ENCODE data around the gene BMP2K.
"Not testable (repeated sequence)": the region's sequence is repeated elsewhere in the genome, so short reads cannot be mapped to it uniquely, and the experiment has no call there.

The BMP2K gene

GRCh38 chr4:78765432-78766006 lies 10.6 kb upstream of the BMP2K start:
- no peak for DNase-seq

GRCh38 chr4:78766026-78766425 lies 10.1 kb upstream of the BMP2K start:
- DNase-seq, result no peak

DNA sequence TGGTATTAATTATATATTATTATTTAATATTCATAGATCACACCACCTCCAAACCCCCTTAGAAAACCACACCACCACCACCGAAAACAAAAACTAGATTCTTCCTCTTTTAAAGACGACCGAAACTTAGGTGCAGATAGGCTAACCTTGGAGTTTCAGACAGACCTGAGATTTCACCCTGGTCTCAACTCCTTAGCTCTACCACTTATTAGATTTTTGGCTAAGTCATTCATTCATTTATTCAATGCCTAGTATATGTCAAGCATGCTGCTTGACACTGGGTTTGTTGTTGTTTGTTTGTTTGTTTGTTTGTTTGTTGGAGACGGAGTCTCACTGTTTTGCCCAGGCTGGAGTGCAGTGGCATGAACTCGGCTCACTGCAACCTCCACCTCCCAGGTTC lies 9.5 kb upstream of the BMP2K start:
- no peak for DNase-seq

GRCh38 chr4:78767350-78767749 lies 8.8 kb upstream of the BMP2K start:
- DNase-seq, result no peak

- DNase-seq, result no peak
These were observed 7.5 kb upstream of the BMP2K start for GRCh38 chr4:78768452-78769180.

- DNase-seq, result no peak
These were observed 6.0 kb upstream of the BMP2K start for GRCh38 chr4:78770091-78770642.

- no peak for DNase-seq
These were observed 3.5 kb upstream of the BMP2K start for GRCh38 chr4:78772526-78773091.

DNA sequence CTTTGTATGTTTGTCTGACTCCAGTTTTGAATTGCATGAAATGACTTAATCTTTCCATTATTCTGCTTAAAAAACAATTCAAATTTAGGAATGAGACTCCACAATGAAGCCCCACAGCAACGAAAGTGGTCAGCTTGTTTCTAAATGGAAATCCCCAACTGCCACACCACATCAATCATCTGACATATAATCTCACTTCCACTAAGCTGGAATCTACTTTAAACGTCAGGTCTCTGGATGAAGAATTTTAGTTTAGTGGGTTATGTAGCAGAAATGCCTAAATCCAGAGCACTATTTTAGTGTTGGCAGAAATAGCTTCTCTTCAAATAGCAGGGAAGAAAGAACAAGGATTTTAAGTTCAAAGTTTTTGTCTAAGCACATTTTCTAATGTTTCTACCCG lies 1.7 kb upstream of the BMP2K start:
- no peak for DNase-seq

DNA sequence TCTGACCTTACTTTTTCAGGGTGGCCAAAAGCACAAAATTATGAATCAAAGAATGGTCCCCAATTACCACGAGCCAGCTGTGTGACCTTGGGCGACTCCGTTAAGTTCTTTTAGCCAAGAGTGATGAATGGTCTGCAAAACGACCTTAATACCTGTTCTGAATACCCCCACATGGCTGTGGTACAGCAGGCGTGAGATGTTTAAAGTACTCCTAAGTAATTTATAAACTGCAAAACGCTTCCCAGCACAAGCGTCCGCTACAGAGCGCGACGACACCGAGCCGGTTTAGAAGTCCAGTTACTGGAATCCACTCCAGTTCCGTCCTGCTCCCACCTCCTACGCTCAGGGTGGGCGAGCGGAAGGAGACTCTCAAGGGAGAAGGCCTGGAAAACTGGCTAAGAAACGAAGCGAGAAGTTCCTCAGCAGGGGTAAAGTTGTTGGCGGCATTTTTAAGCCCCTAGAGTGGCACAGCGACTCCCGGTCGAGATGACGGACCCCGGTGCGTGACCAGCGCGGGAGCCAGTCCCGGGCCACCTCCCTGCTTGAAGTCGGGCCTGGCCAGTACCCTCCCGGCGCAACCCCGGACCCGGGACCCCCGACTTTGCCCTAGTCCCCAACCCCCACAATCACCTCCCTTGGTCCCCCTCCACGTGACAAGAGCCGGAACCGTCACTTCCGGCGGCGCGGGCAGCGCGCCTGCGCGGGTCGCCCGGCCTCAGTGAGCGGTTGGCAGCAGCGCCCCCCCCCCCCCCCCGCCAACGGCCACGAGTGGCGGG lies 659 bp upstream of the BMP2K start:
- DNase-seq, result peak; percentile 39

DNA sequence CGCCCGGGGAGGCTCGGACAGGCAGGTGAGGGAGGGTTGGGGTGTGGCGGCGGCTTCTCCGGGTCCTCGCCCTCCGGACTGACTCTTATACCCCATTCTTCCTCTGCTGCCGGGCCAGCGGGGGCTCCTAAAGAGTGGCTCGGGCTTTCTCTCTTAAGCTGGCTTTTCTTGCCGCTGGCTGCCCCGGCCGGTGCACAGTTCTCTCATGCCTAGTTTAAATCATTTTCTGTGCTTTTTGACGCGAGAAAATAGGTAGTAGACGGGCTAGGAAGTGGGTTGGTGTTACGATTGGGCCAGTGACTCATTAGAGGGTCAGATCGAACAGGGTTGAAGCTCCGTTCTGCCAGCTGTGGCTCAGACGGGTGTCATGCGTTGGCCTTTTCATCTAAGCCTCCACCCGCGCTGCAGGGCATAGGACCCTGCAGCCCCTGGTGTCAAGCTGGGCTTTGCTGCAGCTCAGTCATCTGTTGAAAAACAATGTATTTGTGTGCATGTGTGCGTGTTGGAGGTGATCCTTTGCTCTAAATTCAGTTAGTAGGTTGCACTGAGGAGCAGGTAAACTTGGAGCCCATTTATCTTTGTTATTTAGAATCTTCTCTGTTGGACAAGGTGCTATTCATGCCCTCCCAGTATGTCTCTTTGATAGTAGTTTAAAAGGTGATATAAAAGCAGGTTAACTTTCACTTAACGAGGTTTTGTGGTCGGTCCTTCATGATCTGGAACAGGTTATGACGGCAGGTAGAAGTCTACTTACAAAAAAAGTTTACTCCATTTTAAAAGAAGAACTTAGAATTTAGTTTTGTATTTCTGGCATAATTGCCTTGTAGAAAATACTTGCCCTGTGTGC lies 802 bp downstream of the BMP2K start:
- DNase-seq, result no peak

DNA sequence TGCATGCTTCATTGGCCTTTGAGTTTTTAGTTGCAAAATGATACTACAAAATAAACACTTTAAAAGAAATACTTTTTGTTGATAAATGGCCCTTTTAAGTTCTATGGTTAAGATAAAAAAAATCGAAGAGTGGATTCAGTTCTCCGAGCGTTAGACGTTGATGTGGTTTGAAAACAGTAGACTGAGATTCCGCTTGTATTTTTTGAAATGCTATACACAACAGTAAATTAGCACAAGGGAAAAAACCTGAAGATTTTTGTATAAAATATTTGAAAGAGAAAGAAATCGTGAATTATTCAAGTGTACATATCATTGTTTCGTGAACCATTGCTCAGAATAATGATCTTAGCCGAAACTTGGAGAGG lies 1.4 kb downstream of the BMP2K start:
- DNase-seq, result no peak

DNA sequence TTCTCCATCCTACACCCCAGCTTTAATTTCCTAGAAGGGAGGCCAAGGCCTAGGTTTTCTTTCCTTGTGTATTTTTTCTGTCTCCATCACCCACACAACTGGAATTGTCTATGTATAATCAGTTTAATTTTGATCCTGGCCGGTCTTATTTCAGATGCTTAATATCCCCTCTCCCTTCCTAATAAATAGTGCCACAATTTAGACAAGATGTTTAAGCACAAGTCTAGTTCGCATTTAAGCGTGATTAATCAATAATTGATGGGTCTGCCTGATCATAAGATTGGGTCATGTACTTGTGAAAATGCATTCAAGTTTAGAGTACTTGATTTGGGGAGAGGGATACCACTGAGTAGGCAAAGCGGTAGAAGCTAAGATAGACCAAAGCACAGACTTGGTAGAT lies 2.4 kb downstream of the BMP2K start:
- DNase-seq, result no peak

DNA sequence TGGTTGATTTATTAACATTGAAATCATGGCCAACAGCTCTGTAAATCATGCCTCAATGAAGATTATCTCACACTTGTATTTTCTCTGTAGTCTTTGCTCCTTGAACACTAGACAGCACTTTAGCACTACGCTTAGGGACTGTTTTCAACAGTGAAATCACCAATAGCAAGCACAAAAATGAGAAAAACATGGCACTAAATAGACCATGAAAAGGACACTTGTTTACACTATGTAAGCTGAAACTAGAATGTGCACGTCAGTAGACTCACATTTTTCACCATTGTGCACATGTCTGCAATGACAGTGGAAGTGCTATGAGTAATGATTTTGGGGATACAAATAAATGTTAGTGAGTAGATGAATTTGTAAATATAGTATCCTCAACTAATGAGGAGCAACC lies 3.1 kb downstream of the BMP2K start:
- no peak for DNase-seq

- DNase-seq, result no peak
These were observed 3.9 kb downstream of the BMP2K start for GRCh38 chr4:78780093-78780492.

GRCh38 chr4:78781139-78781538 lies 5.0 kb downstream of the BMP2K start:
- no peak for DNase-seq

DNA sequence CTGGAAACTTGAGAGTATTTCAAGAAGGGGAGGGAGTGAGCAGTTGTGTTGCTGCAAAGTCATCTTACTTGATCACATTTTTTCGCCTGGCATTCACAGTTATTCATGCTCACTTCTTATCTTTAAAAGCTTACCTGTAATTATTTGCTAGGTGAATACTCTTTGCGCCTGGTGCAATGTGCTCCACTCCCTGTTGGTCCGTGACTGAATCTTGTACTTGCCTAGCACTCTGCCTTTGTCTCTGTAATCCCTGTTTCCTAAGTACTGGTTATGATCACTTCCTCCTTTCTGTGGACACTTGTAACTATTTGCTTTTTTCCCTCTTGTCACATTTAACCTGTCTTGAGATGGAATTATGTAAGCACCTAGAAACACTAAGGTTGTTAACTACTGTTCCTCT lies 5.8 kb downstream of the BMP2K start:
- no peak for DNase-seq

- no peak for DNase-seq
These were observed 8.2 kb downstream of the BMP2K start for GRCh38 chr4:78784236-78784865.

- DNase-seq, result no peak
These were observed 11.3 kb downstream of the BMP2K start for GRCh38 chr4:78787392-78788006.

GRCh38 chr4:78788007-78788889 lies 12.1 kb downstream of the BMP2K start:
- DNase-seq, result no peak

GRCh38 chr4:78795594-78796416 lies 19.7 kb downstream of the BMP2K start:
- not testable (repeated sequence) for DNase-seq
